ENCODE results near the gene SH3RF1. TPM values are rescaled to one million over a fixed set of nuclear protein-coding genes. Genes with fewer than 3 reads are reported as not detected.

Gene SH3RF1
- total RNA-seq, 1 experiment from 2014 or later: 16.6 TPM

- no peak for TF ChIP-seq AR (CRISPR knock-in tag; IDR thresholded peaks at IDR 0.05)
These were observed 31.4 kb downstream of the SH3RF1 start (continued) for GRCh38 chr4:169239221-169239905.

DNA sequence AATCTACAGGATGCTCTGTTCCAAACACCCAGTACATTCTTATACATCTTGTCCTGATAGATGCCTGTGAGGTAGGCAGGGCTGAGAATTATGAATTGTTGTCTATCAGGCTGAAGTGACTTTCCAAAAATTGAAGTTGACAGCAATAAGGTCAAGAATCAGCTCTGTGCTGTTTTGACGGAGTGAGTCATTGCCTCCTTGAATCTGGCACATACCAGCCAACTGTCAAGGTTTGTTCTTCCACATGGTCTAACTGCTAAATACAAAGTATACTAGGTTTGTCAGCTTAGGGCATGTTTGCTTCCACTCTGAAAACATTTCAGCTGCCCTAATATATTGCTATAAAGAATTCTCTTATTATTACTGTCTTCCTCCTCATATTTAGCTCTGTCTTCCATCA lies 32.3 kb downstream of the SH3RF1 start:
- peaks cover 3% of the 10 kb centered on the region; the same call in 1 of the 2 replicates for H3K36me3 Mint-ChIP-seq
- DNase-seq (ENCODE audit: low spot score): no peak
- no peak for ATAC-seq
- H3K9me3 Mint-ChIP-seq: peaks cover 5% of the 10 kb centered on the region
- no peak for TF ChIP-seq NFYB (CRISPR knock-in tag; conservative IDR thresholded peaks at IDR 0.05; ENCODE audit: low read depth)
- TF ChIP-seq ZNF219 (CRISPR knock-in tag; IDR thresholded peaks at IDR 0.05; ENCODE audit: borderline replicate concordance): no peak
- TF ChIP-seq FOXJ3 (CRISPR knock-in tag; IDR thresholded peaks at IDR 0.05; ENCODE audit: borderline replicate concordance): no peak
- no peak for TF ChIP-seq ZNF121 (CRISPR knock-in tag; IDR thresholded peaks at IDR 0.05)
- TF ChIP-seq GTF2I (CRISPR knock-in tag; conservative IDR thresholded peaks at IDR 0.05): no peak
- no peak for TF ChIP-seq ZMAT4 (CRISPR knock-in tag; IDR thresholded peaks at IDR 0.05)
- TF ChIP-seq MYBL2 (CRISPR knock-in tag; IDR thresholded peaks at IDR 0.05): no peak
- no peak for TF ChIP-seq AR (CRISPR knock-in tag; IDR thresholded peaks at IDR 0.05)
- no peak for TF ChIP-seq ZNF671 (CRISPR knock-in tag; IDR thresholded peaks at IDR 0.05)
- no peak for TF ChIP-seq ESRRA (CRISPR knock-in tag; IDR thresholded peaks at IDR 0.05; ENCODE audit: borderline replicate concordance)
- no peak for TF ChIP-seq ETV6 (CRISPR knock-in tag; IDR thresholded peaks at IDR 0.05)
- no peak for TF ChIP-seq IRF1 (CRISPR knock-in tag; IDR thresholded peaks at IDR 0.05)
- TF ChIP-seq SOX15 (CRISPR knock-in tag; IDR thresholded peaks at IDR 0.05): no peak
- TF ChIP-seq CREB1 (CRISPR knock-in tag; IDR thresholded peaks at IDR 0.05): no peak
- no peak for TF ChIP-seq KAT7 (CRISPR knock-in tag; IDR thresholded peaks at IDR 0.05; ENCODE audit: borderline replicate concordance)
- no peak for TF ChIP-seq ZNF416 (CRISPR knock-in tag; IDR thresholded peaks at IDR 0.05)
- TF ChIP-seq NR1H2 (CRISPR knock-in tag; IDR thresholded peaks at IDR 0.05): no peak
- no peak for TF ChIP-seq RELA (CRISPR knock-in tag; IDR thresholded peaks at IDR 0.05; ENCODE audit: borderline replicate concordance)
- H3K27ac Mint-ChIP-seq: no peak overlapping the region
- no peak overlapping the region for H3K4me3 Mint-ChIP-seq
- CTCF ChIA-PET: interaction anchor here (0.6 to 1.0 kb wide), 2 partner anchors 21 to 30 kb away, joined by 3 to 4 read pairs; no protein-coding TSS in a partner anchor
- H3K4me1 Mint-ChIP-seq: peaks cover 16% of the 10 kb centered on the region
- POLR2A ChIA-PET: no interaction called here
- H3K27me3 Mint-ChIP-seq (ENCODE audit: low read depth): no peaks in the 10 kb centered on the region
